GM23338 (cell line): ENCODE data around the gene MINDY4. TPM values are rescaled to one million over a fixed set of nuclear protein-coding genes. Genes with fewer than 3 reads are reported as not detected.

ENCODE experiments used
- ATAC-seq: fragments of 200-7000 bp; cut with Tn5 transposase; 3 replicates; pipeline ENCODE4 v1.9.1; 2020
- DNase-seq: peaks from one replicate; pipeline ENCODE4 v3.0.0-alpha.2; 2015; ENCODE audit warnings: low spot score
- H2AFZ ChIP-seq: fragments of 200-600 bp; sonication (generic); 2 replicates; pipeline ENCODE4 v1.8.0; 2016; ENCODE audit warnings: antibody characterized with exemption, mild to moderate bottlenecking, moderate library complexity
- H3F3A ChIP-seq: fragments of 200-600 bp; sonication (generic); replicated peaks from 2 replicates; pipeline ENCODE4 v1.8.0; 2017; ENCODE audit warnings: antibody characterized with exemption, mixed run types, low read depth
- H3K27ac ChIP-seq: fragments of 200-600 bp; sonication (generic); 2 replicates; pipeline ENCODE4 v1.6.1; 2016; ENCODE audit warnings: low read depth
- H3K27me3 ChIP-seq: fragments of 200-600 bp; sonication (generic); 2 replicates; pipeline ENCODE4 v1.8.0; 2016; ENCODE audit warnings: mild to moderate bottlenecking, mixed run types, moderate library complexity; ENCODE audit not compliant: insufficient read depth
- H3K36me3 ChIP-seq: fragments of 200-600 bp; sonication (generic); 2 replicates; pipeline ENCODE4 v1.8.0; 2016; ENCODE audit warnings: mild to moderate bottlenecking; ENCODE audit not compliant: insufficient read depth
- H3K4me1 ChIP-seq: fragments of 200-600 bp; sonication (generic); 2 replicates; pipeline ENCODE4 v1.8.0; 2016; ENCODE audit warnings: mild to moderate bottlenecking, moderate library complexity; ENCODE audit not compliant: insufficient read depth
- H3K4me2 ChIP-seq: fragments of 200-600 bp; sonication (generic); 2 replicates; pipeline ENCODE4 v1.7.1; 2017; ENCODE audit warnings: mixed run types
- H3K4me3 ChIP-seq: fragments of 200-600 bp; sonication (generic); 2 replicates; pipeline ENCODE4 v1.6.1; 2016; ENCODE audit warnings: mixed run types
- H3K79me2 ChIP-seq: fragments of 200-600 bp; sonication (generic); replicated peaks from 2 replicates; pipeline ENCODE4 v1.8.0; 2017; ENCODE audit warnings: mild to moderate bottlenecking; ENCODE audit not compliant: insufficient read depth
- H3K9me2 ChIP-seq: fragments of 200-600 bp; sonication (generic); 2 replicates; pipeline ENCODE4 v1.8.0; 2017; ENCODE audit not compliant: insufficient read depth
- H4K20me1 ChIP-seq: fragments of 200-600 bp; sonication (generic); replicated peaks from 2 replicates; pipeline ENCODE4 v1.8.0; 2017; ENCODE audit warnings: mild to moderate bottlenecking; ENCODE audit not compliant: insufficient read depth
- H3K27ac Mint-ChIP-seq: 2 replicates; pipeline ENCODE4 v1.8.0; 2020; ENCODE audit warnings: inconsistent platforms, mild to moderate bottlenecking, moderate library complexity, mixed read lengths
- H3K27me3 Mint-ChIP-seq: 3 replicates; pipeline ENCODE4 v1.8.0; 2022; ENCODE audit warnings: low read depth, mild to moderate bottlenecking, moderate library complexity, mixed read lengths, inconsistent platforms; ENCODE audit not compliant: insufficient read depth, poor library complexity
- H3K36me3 Mint-ChIP-seq: 3 replicates; pipeline ENCODE4 v1.8.0; 2021; ENCODE audit warnings: low read depth, mild to moderate bottlenecking, inconsistent platforms, moderate library complexity, mixed read lengths
- H3K4me1 Mint-ChIP-seq: 3 replicates; pipeline ENCODE4 v1.8.0; 2020; ENCODE audit warnings: mild to moderate bottlenecking, inconsistent platforms, mixed read lengths
- H3K4me3 Mint-ChIP-seq: 3 replicates; pipeline ENCODE4 v1.8.0; 2021; ENCODE audit warnings: moderate library complexity, mild to moderate bottlenecking, inconsistent platforms, mixed read lengths
- H3K9me3 Mint-ChIP-seq: 3 replicates; pipeline ENCODE4 v1.8.0; 2020; ENCODE audit warnings: moderate library complexity, mild to moderate bottlenecking, inconsistent platforms, mixed read lengths
- CREB1 ChIP-seq: fragments of 250-450 bp; sonication (Bioruptor Pico); IDR thresholded peaks from 2 replicates; pipeline ENCODE4 v1.5.0; 2020; ENCODE audit warnings: low read depth, mild to moderate bottlenecking, moderate library complexity
- CTCF ChIP-seq, 2 experiments: fragments of 200-600 bp in 1 of 2; sonication (generic) in 1 of 2; conservative IDR thresholded peaks; 2 replicates each; pipeline versions ENCODE4 v1.5.1 to v1.6.1; 2016 to 2017; ENCODE audit warnings: antibody characterized with exemption in 2 of 2, low read depth in 2 of 2, mild to moderate bottlenecking in 2 of 2, moderate library complexity in 1 of 2
- ETS1 ChIP-seq: IDR thresholded peaks from 2 replicates; pipeline ENCODE4 v1.6.1; 2016; ENCODE audit warnings: antibody characterized with exemption
- EZH2 ChIP-seq: fragments of 200-600 bp; sonication (generic); IDR thresholded peaks from one replicate; pipeline ENCODE4 v1.8.0; 2017; ENCODE audit warnings: antibody characterized with exemption, mild to moderate bottlenecking, low read depth; ENCODE audit not compliant: unreplicated experiment
- EZH2phosphoT487 ChIP-seq: fragments of 200-600 bp; sonication (generic); IDR thresholded peaks from one replicate; pipeline ENCODE4 v1.8.1; 2018; ENCODE audit warnings: antibody characterized with exemption; ENCODE audit not compliant: unreplicated experiment
- JUNB ChIP-seq: IDR thresholded peaks from one replicate; pipeline ENCODE4 v1.6.1; 2016; ENCODE audit warnings: antibody characterized with exemption; ENCODE audit not compliant: unreplicated experiment
- NANOG ChIP-seq: IDR thresholded peaks from 2 replicates; pipeline ENCODE4 v1.6.1; 2016; ENCODE audit warnings: antibody characterized with exemption, borderline replicate concordance
- POLR2AphosphoS5 ChIP-seq: IDR thresholded peaks from 2 replicates; pipeline ENCODE4 v1.6.1; 2016; ENCODE audit warnings: antibody characterized with exemption, low read depth
- REST ChIP-seq: IDR thresholded peaks from one replicate; pipeline ENCODE4 v1.6.1; 2018; ENCODE audit warnings: antibody characterized with exemption; ENCODE audit not compliant: unreplicated experiment
- STAT1 ChIP-seq: IDR thresholded peaks from one replicate; pipeline ENCODE4 v1.6.1; 2016; ENCODE audit warnings: antibody characterized with exemption; ENCODE audit not compliant: unreplicated experiment
- ZNF114 ChIP-seq: fragments of 250-450 bp; sonication (Bioruptor Pico); IDR thresholded peaks from 2 replicates; pipeline ENCODE4 v1.5.0; 2020; ENCODE audit warnings: mild to moderate bottlenecking, moderate library complexity
- ZNF331 ChIP-seq: fragments of 250-450 bp; sonication (Bioruptor Pico); IDR thresholded peaks from 2 replicates; pipeline ENCODE4 v1.5.0; 2020; ENCODE audit warnings: low read depth, mild to moderate bottlenecking, moderate library complexity
- ZNF462 ChIP-seq: fragments of 250-450 bp; sonication (Bioruptor Pico); IDR thresholded peaks from 2 replicates; pipeline ENCODE4 v1.5.0; 2020; ENCODE audit warnings: mild to moderate bottlenecking, moderate library complexity
- polyA plus RNA-seq: library from polyadenylated mRNA; unstranded; fragments of >200 nt; fragmentation: Nextera tagmentation; extraction: Ambion mirVana; gene quantifications from 2 replicates; pipeline ENCODE4 v1.2.1, GENCODE V29; 2016
- total RNA-seq: library from RNA; depleted of rRNA; stranded (reverse); fragments of >200 nt; shearing (Covaris generic); gene quantifications from 2 replicates; pipeline ENCODE4 v1.2.3, GENCODE V29; 2014

Gene MINDY4
- total and polyA plus RNA-seq, 2 experiments from 2014 or later: 1.7 to 4.4 TPM

- H3K4me3 Mint-ChIP-seq: no peak overlapping the region
- peaks cover 3% of the 10 kb centered on the region; the same call in 2 of the 3 replicates for H3K9me3 Mint-ChIP-seq
Observed at GRCh38 chr7:30810986-30811385, 39.8 kb downstream of the MINDY4 start.

More at GRCh38 chr7:30810986-30811385, 39.8 kb downstream of the MINDY4 start:
- Histone ChIP-seq H3K27me3 (no peaks in the 10 kb centered on the region), H2AFZ (no peak overlapping the region), H3K36me3 (no peaks in the 10 kb centered on the region), H4K20me1 (no peaks in the 10 kb centered on the region), H3K4me2 (no peak overlapping the region), H3F3A (no peaks in the 10 kb centered on the region), H3K9me2 (no peaks in the 10 kb centered on the region), H3K27ac (no peak overlapping the region), H3K4me3 (no peak overlapping the region), H3K79me2 (no peaks in the 10 kb centered on the region), H3K4me1 (no peaks in the 10 kb centered on the region)
- Mint-ChIP-seq H3K27me3 (peaks cover 2% of the 10 kb centered on the region), H3K36me3 (peaks cover 12% of the 10 kb centered on the region), H3K4me1 (peaks cover 6% of the 10 kb centered on the region), H3K27ac (no peak overlapping the region)
- ATAC-seq (no peak), DNase-seq (no peak)
- TF ChIP-seq REST: no peak
- no peak for TF ChIP-seq ZNF331
- no peak for TF ChIP-seq ZNF114
- no peak for TF ChIP-seq ETS1
- no peak for TF ChIP-seq NANOG
- no peak for TF ChIP-seq ZNF462 (CRISPR knock-in tag)
- no peak for TF ChIP-seq EZH2
- no peak for TF ChIP-seq CTCF (conservative IDR thresholded peaks at IDR 0.05; ENCODE audit: low read depth in 2 of 2)
- no peak for TF ChIP-seq STAT1
- no peak for TF ChIP-seq POLR2AphosphoS5
- TF ChIP-seq JUNB: no peak
- no peak for TF ChIP-seq EZH2phosphoT487
- no peak for TF ChIP-seq CREB1 (CRISPR knock-in tag)
